GM20000 (cell line): ENCODE data around the gene APOOL.

ENCODE experiments used
- DNase-seq: peaks from one replicate; pipeline ENCODE4 v3.0.0; 2012; ENCODE audit warnings: low spot score
- CTCF ChIP-seq: IDR thresholded peaks from 2 replicates; pipeline ENCODE4 v1.5.1; 2012; ENCODE audit warnings: mild to moderate bottlenecking, control low read depth; ENCODE audit errors: extremely low read depth, missing control alignments

Gene APOOL

GRCh38 chrX:85113746-85114145 lies 110.1 kb downstream of the APOOL start:
- TF ChIP-seq CTCF: no peak

GRCh38 chrX:85114171-85114570 lies 110.5 kb downstream of the APOOL start:
- DNase-seq: no peak
- no peak for TF ChIP-seq CTCF

More at GRCh38 chrX:85113746-85114145, 110.1 kb downstream of the APOOL start:
- no peak for DNase-seq

- no peak for DNase-seq
- TF ChIP-seq CTCF: no peak
These were observed 111.1 kb downstream of the APOOL start for GRCh38 chrX:85114776-85115175.

GRCh38 chrX:85115252-85115651 lies 111.6 kb downstream of the APOOL start:
- DNase-seq: no peak
- TF ChIP-seq CTCF: no peak

- TF ChIP-seq CTCF: no peak
- no peak for DNase-seq
These were observed 132.7 kb downstream of the APOOL start for GRCh38 chrX:85136409-85136808.

- DNase-seq: no peak
- no peak for TF ChIP-seq CTCF
These were observed 135.7 kb downstream of the APOOL start for GRCh38 chrX:85139422-85139821.

GRCh38 chrX:85140964-85141363 lies 137.3 kb downstream of the APOOL start:
- TF ChIP-seq CTCF: no peak
- no peak for DNase-seq
